ENCODE results near the gene CNDP2.

CNDP2 gene

GRCh38 chr18:74495581-74496507, at the start of gene CNDP2:
Gene CNDP2, plus strand, starts transcription at chr18:74496363. Its CDS starts 3,611 bp downstream, at chr18:74499974.
- peak; percentile 99 for DNase-seq

- no peak for DNase-seq
These were observed 49.3 kb upstream of the CNDP2 start for GRCh38 chr18:74446631-74447403.

- no peak for DNase-seq
These were observed 48.6 kb upstream of the CNDP2 start for GRCh38 chr18:74447404-74448152.

GRCh38 chr18:74450626-74451025, 45.5 kb upstream of the CNDP2 start:
- no peak for DNase-seq

DNA sequence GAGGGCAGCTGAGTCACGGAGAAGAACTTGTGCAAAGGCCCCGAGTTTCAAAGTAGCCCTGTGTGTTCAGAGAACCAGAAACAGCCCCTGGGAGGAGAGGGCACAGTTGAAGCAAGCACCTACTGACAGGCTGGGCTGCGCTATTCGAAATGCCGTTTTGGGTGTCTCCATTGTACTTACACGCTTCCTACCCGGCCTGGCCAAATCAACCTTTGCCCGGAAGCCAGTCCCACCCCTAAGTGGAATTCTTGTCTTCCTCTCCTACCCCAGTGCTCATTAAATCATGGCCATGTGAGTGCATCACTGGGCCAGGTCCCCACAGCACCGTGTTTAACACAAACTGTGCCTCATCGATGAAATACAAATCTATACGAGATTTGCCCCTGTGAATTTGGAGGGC, 45.0 kb upstream of the CNDP2 start:
- DNase-seq: no peak

GRCh38 chr18:74453016-74453566, 43.1 kb upstream of the CNDP2 start:
- DNase-seq: no peak

- no peak for DNase-seq
These were observed 42.4 kb upstream of the CNDP2 start for GRCh38 chr18:74453642-74454198.

- DNase-seq: no peak
These were observed 41.8 kb upstream of the CNDP2 start for GRCh38 chr18:74454279-74454751.

- DNase-seq: no peak
These were observed 40.8 kb upstream of the CNDP2 start for GRCh38 chr18:74455386-74455785.

DNA sequence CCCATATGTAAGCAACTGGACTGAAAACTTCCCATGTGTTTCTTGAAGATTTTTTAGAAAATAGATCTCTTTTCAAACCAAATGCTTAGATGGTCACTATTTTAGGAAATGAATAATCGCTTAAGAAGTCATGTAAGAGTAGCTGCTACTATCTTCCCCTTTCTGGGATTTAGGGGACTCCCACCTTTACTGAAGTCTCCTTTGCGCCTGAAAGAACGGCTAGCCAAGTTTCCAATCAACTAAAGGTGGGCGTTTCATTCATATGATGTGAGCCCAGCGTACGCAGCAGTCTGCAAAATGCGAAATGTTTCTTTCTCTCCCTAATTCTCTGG, 40.2 kb upstream of the CNDP2 start:
- DNase-seq: no peak

DNA sequence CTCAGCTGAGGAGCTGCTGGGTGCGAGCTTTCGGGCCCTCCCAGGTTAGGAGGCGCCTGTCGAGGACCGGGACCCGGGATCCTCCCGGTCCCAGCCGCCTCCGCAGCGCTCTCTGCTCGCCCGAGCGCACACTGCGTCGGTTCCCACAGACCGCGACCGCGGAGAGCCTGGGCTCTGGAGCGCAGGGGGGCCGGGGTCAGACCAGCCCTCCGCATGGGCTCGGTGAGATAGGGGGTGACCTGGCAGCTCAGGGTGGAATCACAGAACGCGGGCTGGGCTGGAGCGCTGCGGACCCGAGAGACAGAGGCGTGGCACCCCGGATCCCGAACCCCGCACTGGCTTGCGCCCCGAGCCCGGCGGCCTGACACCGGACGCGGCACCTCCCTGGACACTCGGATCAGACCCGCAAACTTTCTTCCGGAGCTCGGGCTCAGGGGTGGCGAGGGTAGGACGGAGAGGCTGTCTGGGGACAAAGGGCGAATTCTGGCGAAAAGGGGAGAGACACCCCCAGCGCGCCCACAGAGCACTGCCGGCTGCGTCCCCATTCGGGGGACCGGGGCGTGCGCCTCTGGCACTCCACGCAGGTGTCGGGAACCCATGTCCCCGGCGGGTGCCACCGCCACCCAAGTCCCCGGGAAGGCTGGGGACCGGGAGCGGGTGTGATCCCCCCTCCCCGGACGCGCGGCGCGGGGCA, 39.7 kb upstream of the CNDP2 start:
- DNase-seq: no peak

GRCh38 chr18:74457043-74457724, 39.0 kb upstream of the CNDP2 start, which contains the start of gene DIPK1C:
Gene DIPK1C, minus strand, starts transcription at chr18:74457308. Its CDS starts 49 bp downstream, at chr18:74457259.
- DNase-seq: no peak

- no peak for DNase-seq
These were observed 38.3 kb upstream of the CNDP2 start for GRCh38 chr18:74457725-74458421.

DNA sequence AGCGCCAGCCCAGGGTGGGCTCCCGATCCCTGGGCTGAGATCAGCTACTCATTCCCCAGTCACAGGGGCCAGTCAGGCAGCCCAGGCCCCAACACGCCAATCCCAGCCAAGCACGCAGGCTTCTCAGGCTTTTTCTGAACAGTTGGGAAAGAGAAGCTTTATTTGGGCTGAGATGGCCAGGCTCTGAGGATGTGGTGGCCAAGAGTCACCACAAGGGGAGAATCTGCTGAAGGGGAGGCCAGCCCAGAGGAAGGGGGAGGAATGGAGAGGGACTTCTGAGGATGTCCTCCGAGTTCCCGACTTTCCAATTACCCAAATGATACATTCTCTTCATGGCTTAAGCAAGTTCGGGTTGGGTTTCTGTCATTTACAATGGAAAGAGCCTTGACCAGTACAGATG, 36.3 kb upstream of the CNDP2 start:
- DNase-seq: no peak

- DNase-seq: no peak
These were observed 35.3 kb upstream of the CNDP2 start for GRCh38 chr18:74460825-74461224.

- no peak for DNase-seq
These were observed 32.9 kb upstream of the CNDP2 start for GRCh38 chr18:74463254-74463653.

GRCh38 chr18:74463983-74464382, 32.2 kb upstream of the CNDP2 start:
- no peak for DNase-seq

DNA sequence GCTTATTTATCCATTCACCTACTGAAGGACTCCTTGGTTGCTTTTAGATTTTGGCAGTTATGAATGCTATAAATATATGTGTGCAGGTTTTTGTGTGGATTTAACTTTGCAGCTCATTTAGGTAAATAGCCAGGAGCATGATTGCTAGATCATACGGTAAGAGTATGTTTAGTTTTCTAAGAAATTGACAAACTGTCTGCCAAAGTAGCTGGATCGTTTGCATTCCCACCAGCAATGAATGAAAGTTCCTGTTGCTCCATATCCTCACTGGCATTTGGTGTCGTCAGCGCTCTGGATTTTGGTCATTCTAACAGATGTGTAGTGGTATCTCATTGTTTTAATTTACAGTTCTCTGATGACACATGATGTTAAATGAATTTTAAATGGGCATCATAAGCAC, 30.4 kb upstream of the CNDP2 start:
- DNase-seq: no peak

- DNase-seq: no peak
These were observed 27.6 kb upstream of the CNDP2 start for GRCh38 chr18:74468547-74469061.

DNA sequence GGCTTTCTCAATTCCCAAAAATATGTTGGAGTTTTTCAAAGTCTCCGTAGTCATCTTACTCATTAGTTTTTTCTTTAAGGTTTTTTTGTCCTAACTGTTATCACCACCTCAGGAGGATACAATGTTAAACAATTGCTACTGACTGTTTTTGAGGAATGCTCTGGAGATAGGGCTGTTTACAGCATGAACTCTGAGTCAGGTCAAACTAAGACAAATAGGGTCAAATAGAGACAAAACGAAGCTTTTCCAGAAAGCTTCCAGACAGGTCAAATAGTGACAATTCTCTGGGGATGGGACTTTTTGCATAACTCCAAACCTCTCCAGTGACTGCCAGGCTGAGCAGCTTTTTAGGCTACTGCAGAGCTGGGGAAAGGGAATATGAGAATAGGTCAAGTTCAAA, 23.9 kb upstream of the CNDP2 start:
- DNase-seq: no peak

Data from activated naive CD4-positive, alpha-beta T cell treated with anti-CD3 and anti-CD28 coated beads, Interleukin-2, amount 50 U/mL, for 16 hours (primary cell).